Astrocyte (in vitro differentiated cells and primary cell): ENCODE measurements around the gene FBXL7.

Source experiments
- EZH2 ChIP-seq: IDR thresholded peaks from 2 replicates; pipeline ENCODE4 v1.6.1; 2012; ENCODE audit warnings: mild to moderate bottlenecking, low read length, inconsistent platforms; ENCODE audit not compliant: insufficient read depth
- TF ChIP-seq, protein P1 (sequence below): IDR thresholded peaks from 2 replicates; pipeline ENCODE4 v1.5.1; 2011; ENCODE audit warnings: low read depth, mild to moderate bottlenecking, inconsistent platforms, low read length, moderate library complexity; ENCODE audit not compliant: insufficient read depth

DNA sequence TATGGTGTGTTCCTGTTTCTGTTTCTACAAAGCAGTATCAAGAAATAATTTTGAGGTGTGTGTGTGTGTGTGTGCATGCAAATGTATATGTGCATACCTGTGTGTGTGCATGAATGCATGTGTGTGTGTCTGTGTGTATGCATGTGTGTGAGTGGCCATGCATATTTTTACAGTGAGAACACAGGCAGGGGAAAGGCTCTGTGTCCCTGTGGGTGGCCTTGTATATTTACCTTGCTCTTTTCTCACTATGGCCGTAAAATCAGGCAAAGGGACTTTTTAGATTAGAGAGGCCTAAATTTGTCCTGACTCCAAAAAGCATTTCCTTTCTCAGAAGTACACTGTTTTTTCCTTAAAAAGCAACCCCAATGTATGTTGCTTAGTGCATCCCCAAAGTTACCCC, 386.2 kb downstream of the FBXL7 start:
- no peak for TF ChIP-seq EZH2
- TF ChIP-seq, protein P1, sequence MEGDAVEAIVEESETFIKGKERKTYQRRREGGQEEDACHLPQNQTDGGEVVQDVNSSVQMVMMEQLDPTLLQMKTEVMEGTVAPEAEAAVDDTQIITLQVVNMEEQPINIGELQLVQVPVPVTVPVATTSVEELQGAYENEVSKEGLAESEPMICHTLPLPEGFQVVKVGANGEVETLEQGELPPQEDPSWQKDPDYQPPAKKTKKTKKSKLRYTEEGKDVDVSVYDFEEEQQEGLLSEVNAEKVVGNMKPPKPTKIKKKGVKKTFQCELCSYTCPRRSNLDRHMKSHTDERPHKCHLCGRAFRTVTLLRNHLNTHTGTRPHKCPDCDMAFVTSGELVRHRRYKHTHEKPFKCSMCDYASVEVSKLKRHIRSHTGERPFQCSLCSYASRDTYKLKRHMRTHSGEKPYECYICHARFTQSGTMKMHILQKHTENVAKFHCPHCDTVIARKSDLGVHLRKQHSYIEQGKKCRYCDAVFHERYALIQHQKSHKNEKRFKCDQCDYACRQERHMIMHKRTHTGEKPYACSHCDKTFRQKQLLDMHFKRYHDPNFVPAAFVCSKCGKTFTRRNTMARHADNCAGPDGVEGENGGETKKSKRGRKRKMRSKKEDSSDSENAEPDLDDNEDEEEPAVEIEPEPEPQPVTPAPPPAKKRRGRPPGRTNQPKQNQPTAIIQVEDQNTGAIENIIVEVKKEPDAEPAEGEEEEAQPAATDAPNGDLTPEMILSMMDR, result no peak
